IMR-90 (cell line): ENCODE data around the gene TXNDC5. TPM values are rescaled to one million over a fixed set of nuclear protein-coding genes. Genes with fewer than 3 reads are reported as not detected.

ENCODE experiments used
- ATAC-seq: fragments of 200-7000 bp; cut with Tn5 transposase; 2 replicates; pipeline ENCODE4 v1.9.1; 2020; ENCODE audit warnings: low read depth, mild to moderate bottlenecking, moderate library complexity
- BruUV-seq: library from RNA; stranded (reverse); fragments of 400-500 nt; replicated peaks from 2 replicates; lab custom pipeline; 2021; lab: Mats Ljungman, UMichigan
- CTCF ChIA-PET: fragments of 300-600 bp; formaldehyde crosslinking; extraction: SDS; loops from one replicate; lab custom pipeline; 2021; ENCODE audit warnings: antibody characterized with exemption; lab: Yijun Ruan, JAX
- POLR2A ChIA-PET: fragments of 300-600 bp; sonication (Branson Sonifier 250); formaldehyde crosslinking; loops from one replicate; lab custom pipeline; 2022; ENCODE audit warnings: antibody characterized with exemption; ENCODE audit not compliant: unreplicated experiment; lab: Charles Lee
- DNase-seq: peaks from one replicate; pipeline ENCODE4 v3.0.0; 2013
- H2AFZ ChIP-seq: replicated peaks from 2 replicates; pipeline ENCODE3; 2013; ENCODE audit warnings: low read length, mild to moderate bottlenecking; ENCODE audit not compliant: poor library complexity
- H2AK5ac ChIP-seq: 2 replicates; pipeline ENCODE4 v1.6.1; 2013; ENCODE audit warnings: low read depth, low read length, inconsistent platforms
- H2AK9ac ChIP-seq: replicated peaks from 2 replicates; pipeline ENCODE3; 2013; ENCODE audit warnings: mild to moderate bottlenecking, low read depth, low read length, moderate library complexity; ENCODE audit not compliant: poor library complexity
- H2BK120ac ChIP-seq: 2 replicates; pipeline ENCODE4 v1.6.1; 2013; ENCODE audit warnings: low read depth, low read length, inconsistent platforms
- H2BK15ac ChIP-seq: 3 replicates; pipeline ENCODE4 v1.6.1; 2013; ENCODE audit warnings: low read depth, low read length, inconsistent platforms
- H2BK20ac ChIP-seq: 2 replicates; pipeline ENCODE4 v1.6.1; 2013; ENCODE audit warnings: low read depth, mild to moderate bottlenecking, inconsistent platforms, low read length, moderate library complexity
- H2BK5ac ChIP-seq: 2 replicates; pipeline ENCODE4 v1.6.1; 2013; ENCODE audit warnings: mild to moderate bottlenecking, low read depth, low read length, inconsistent platforms; ENCODE audit not compliant: poor library complexity, severe bottlenecking
- H3K14ac ChIP-seq: replicated peaks from 2 replicates; pipeline ENCODE4 v1.6.1; 2013; ENCODE audit warnings: low read depth, low read length, inconsistent platforms
- H3K18ac ChIP-seq: 2 replicates; pipeline ENCODE4 v1.6.1; 2013; ENCODE audit warnings: low read depth, low read length, control low read depth
- H3K23ac ChIP-seq: 2 replicates; pipeline ENCODE4 v1.6.1; 2013; ENCODE audit warnings: low read depth, low read length, inconsistent platforms
- H3K27ac ChIP-seq: 2 replicates; pipeline ENCODE4 v1.5.1; 2013; ENCODE audit warnings: mild to moderate bottlenecking, control low read depth, low read length; ENCODE audit not compliant: insufficient read depth
- H3K27me3 ChIP-seq: 2 replicates; pipeline ENCODE4 v1.6.1; 2013; ENCODE audit warnings: low read length; ENCODE audit not compliant: control insufficient read depth, insufficient read depth
- H3K36me3 ChIP-seq: 2 replicates; pipeline ENCODE4 v1.6.1; 2013; ENCODE audit warnings: low read length, mixed read lengths; ENCODE audit not compliant: control insufficient read depth, insufficient read depth
- H3K4ac ChIP-seq: 2 replicates; pipeline ENCODE4 v1.6.1; 2013; ENCODE audit warnings: low read depth, low read length, inconsistent platforms
- H3K4me1 ChIP-seq: 2 replicates; pipeline ENCODE4 v1.6.1; 2013; ENCODE audit warnings: low read length, mixed read lengths; ENCODE audit not compliant: control insufficient read depth, insufficient read depth
- H3K4me2 ChIP-seq: 2 replicates; pipeline ENCODE4 v1.6.1; 2013; ENCODE audit warnings: low read depth, mild to moderate bottlenecking, control low read depth, low read length, moderate library complexity
- H3K4me3 ChIP-seq: 2 replicates; pipeline ENCODE4 v1.5.1; 2013; ENCODE audit warnings: low read depth, mild to moderate bottlenecking, control low read depth, low read length, moderate library complexity; ENCODE audit not compliant: insufficient read depth
- H3K56ac ChIP-seq: 2 replicates; pipeline ENCODE4 v1.6.1; 2013; ENCODE audit warnings: low read length, inconsistent platforms; ENCODE audit not compliant: insufficient read depth; ENCODE audit errors: extremely low read depth
- H3K79me1 ChIP-seq, 2 experiments: 2 replicates each; pipeline ENCODE4 v1.6.1; 2013; ENCODE audit warnings: low read length in 2 of 2, inconsistent platforms in 1 of 2, low read depth in 1 of 2
- H3K9ac ChIP-seq: 2 replicates; pipeline ENCODE4 v1.6.1; 2013; ENCODE audit warnings: low read depth, low read length, control low read depth
- H3K9me1 ChIP-seq: 2 replicates; pipeline ENCODE4 v1.6.1; 2013; ENCODE audit warnings: low read length, inconsistent platforms; ENCODE audit not compliant: insufficient read depth
- H3K9me3 ChIP-seq: 2 replicates; pipeline ENCODE4 v1.6.1; 2013; ENCODE audit warnings: low read length; ENCODE audit not compliant: control insufficient read depth, insufficient read depth
- H4K20me1 ChIP-seq: 2 replicates; pipeline ENCODE4 v1.6.1; 2013; ENCODE audit warnings: low read length, inconsistent platforms; ENCODE audit not compliant: insufficient read depth
- H4K5ac ChIP-seq: 2 replicates; pipeline ENCODE4 v1.6.1; 2013; ENCODE audit warnings: mild to moderate bottlenecking, low read depth, low read length, control low read depth
- H4K8ac ChIP-seq, 2 experiments: 2 replicates each; pipeline ENCODE4 v1.6.1; 2013; ENCODE audit warnings: low read depth in 2 of 2, low read length in 2 of 2, control low read depth in 1 of 2, inconsistent platforms in 1 of 2
- H4K91ac ChIP-seq: 2 replicates; pipeline ENCODE4 v1.6.1; 2013; ENCODE audit warnings: low read depth, low read length, inconsistent platforms; ENCODE audit not compliant: insufficient read depth
- BHLHE40 ChIP-seq: fragments of 150-350 bp; IDR thresholded peaks from 2 replicates; pipeline ENCODE4 v1.6.1; 2016; ENCODE audit warnings: mild to moderate bottlenecking, low read depth, low read length
- CEBPB ChIP-seq: IDR thresholded peaks from 2 replicates; pipeline ENCODE4 v1.6.1; 2012; ENCODE audit warnings: low read depth, low read length, improper control_type of control experiment
- CHD1 ChIP-seq: IDR thresholded peaks from 2 replicates; pipeline ENCODE4 v1.6.1; 2012; ENCODE audit warnings: low read depth, low read length, improper control_type of control experiment
- CTCF ChIP-seq: conservative IDR thresholded peaks from 2 replicates; pipeline ENCODE4 v1.5.1; 2012; ENCODE audit warnings: mild to moderate bottlenecking, low read depth, low read length, improper control_type of control experiment
- FOS ChIP-seq: fragments of 150-350 bp; IDR thresholded peaks from 2 replicates; pipeline ENCODE4 v1.6.1; 2016; ENCODE audit warnings: low read depth, low read length
- MAFK ChIP-seq: IDR thresholded peaks from 2 replicates; pipeline ENCODE4 v1.6.1; 2012; ENCODE audit warnings: low read depth, low read length, improper control_type of control experiment
- MAZ ChIP-seq: IDR thresholded peaks from 2 replicates; pipeline ENCODE4 v1.6.1; 2012; ENCODE audit warnings: low read depth, mild to moderate bottlenecking, low read length, improper control_type of control experiment, moderate library complexity, borderline replicate concordance
- MXI1 ChIP-seq: IDR thresholded peaks from 2 replicates; pipeline ENCODE4 v1.6.1; 2012; ENCODE audit warnings: low read depth, mild to moderate bottlenecking, low read length, moderate library complexity, borderline replicate concordance
- NFE2L2 ChIP-seq: fragments of 150-350 bp; IDR thresholded peaks from 2 replicates; pipeline ENCODE4 v1.6.1; 2016; ENCODE audit warnings: low read depth, mild to moderate bottlenecking, low read length
- POLR2A ChIP-seq: IDR thresholded peaks from 2 replicates; pipeline ENCODE4 v1.6.1; 2012; ENCODE audit warnings: mild to moderate bottlenecking, low read depth, low read length
- RAD21 ChIP-seq: IDR thresholded peaks from 2 replicates; pipeline ENCODE4 v1.6.1; 2012; ENCODE audit warnings: low read length, improper control_type of control experiment
- RCOR1 ChIP-seq: IDR thresholded peaks from 2 replicates; pipeline ENCODE4 v1.6.1; 2012; ENCODE audit warnings: mild to moderate bottlenecking, low read length, improper control_type of control experiment; ENCODE audit not compliant: insufficient replicate concordance
- RFX5 ChIP-seq: IDR thresholded peaks from 2 replicates; pipeline ENCODE4 v1.8.0; 2012; ENCODE audit warnings: low read depth, mild to moderate bottlenecking, low read length, moderate library complexity
- SMC3 ChIP-seq: fragments of 150-350 bp; IDR thresholded peaks from 2 replicates; pipeline ENCODE4 v1.6.1; 2016; ENCODE audit warnings: low read depth, mild to moderate bottlenecking, antibody characterized with exemption, low read length, moderate library complexity
- WGBS, 2 experiments: methylation state at CpG; one replicate each; pipeline versions ENCODE4 v1.1.5 to v1.1.7; 2013; ENCODE audit warnings: missing lambda C conversion rate in 2 of 2; ENCODE audit not compliant: insufficient read length in 1 of 2; ENCODE audit errors: extremely low coverage in 2 of 2; 5-methylcytosine and 5-hydroxymethylcytosine counted together
- dilution Hi-C: fragments of 300-500 bp; cut with HindIII; formaldehyde crosslinking; loops from one replicate; pipeline ENCODE4 v1.14.3; 2018; ENCODE audit warnings: low sequenced_read_pairs; ENCODE audit not compliant: unreplicated experiment
- in situ Hi-C: fragments of 300-500 bp; cut with MboI; formaldehyde crosslinking; loops from 3 replicates; pipeline ENCODE4 v1.14.3; 2019; ENCODE audit warnings: low sequenced_read_pairs, inconsistent platforms, mixed read lengths
- intact Hi-C: fragments of 100-400 bp; cut with micrococcal nuclease; formaldehyde crosslinking; loops from 2 replicates; pipeline ENCODE4 v1.10.0; 2022
- polyA plus RNA-seq, 3 experiments: library from polyadenylated mRNA; depleted of rRNA; stranded (reverse); fragments of >200 nt; gene quantifications; 2 replicates each; pipeline ENCODE4 v1.2.3, GENCODE V29; 2012; ENCODE audit warnings: low replicate concordance in 1 of 3
- total RNA-seq: library from RNA; depleted of rRNA; stranded (reverse); fragments of >200 nt; gene quantifications from 2 replicates; pipeline ENCODE4 v1.2.3, GENCODE V29; 2012
- TF ChIP-seq, protein P1 (sequence below): fragments of 150-350 bp; IDR thresholded peaks from 2 replicates; pipeline ENCODE4 v1.6.1; 2017; ENCODE audit warnings: mild to moderate bottlenecking, antibody characterized with exemption, low read length, low read depth
- TF ChIP-seq, protein P2 (sequence below): fragments of 150-350 bp; IDR thresholded peaks from 2 replicates; pipeline ENCODE4 v1.6.1; 2016; ENCODE audit warnings: low read depth, mild to moderate bottlenecking, low read length, moderate library complexity, borderline replicate concordance

Gene TXNDC5
- total and polyA plus RNA-seq, 2 of the 4 experiments (the other 2 are of a cell fraction) = 274 to 439 TPM

GRCh38 chr6:7905416-7905815, 5.2 kb downstream of the TXNDC5 start:
- Histone ChIP-seq H2BK15ac (no peak overlapping the region), H2BK120ac (no peak overlapping the region), H2BK5ac (no peak overlapping the region), H3K56ac (no peak overlapping the region), H4K8ac (no peak overlapping the region), H4K5ac (no peak overlapping the region), H3K79me1 (peaks cover 50 to 59% of the 10 kb centered on the region in 2 experiments), H4K91ac (no peak overlapping the region), H3K36me3 (peaks cover 39% of the 10 kb centered on the region), H4K20me1 (peaks cover 49% of the 10 kb centered on the region), H3K9me3 (no peaks in the 10 kb centered on the region), H3K4ac (no peak overlapping the region), H2BK20ac (no peak overlapping the region), H2AFZ (no peak overlapping the region), H3K27ac (no peak overlapping the region), H3K4me1 (peaks cover 6% of the 10 kb centered on the region; the same call in 1 of the 2 replicates), H3K4me3 (no peak overlapping the region), H3K9ac (no peak overlapping the region), H3K14ac (no peak overlapping the region), H3K23ac (no peak overlapping the region), H3K18ac (no peak overlapping the region), H2AK9ac (no peak overlapping the region), H3K27me3 (no peaks in the 10 kb centered on the region), H2AK5ac (no peak overlapping the region), H3K9me1 (peaks cover 11% of the 10 kb centered on the region), H3K4me2 (no peak overlapping the region)
- dilution Hi-C loops = no loop called here
- POLR2A ChIA-PET = interaction anchor here (0.5 kb wide), 1 partner anchor 1899 kb away, joined by 3 read pairs; no protein-coding TSS in a partner anchor
- BruUV-seq = no TSS peak
- DNase-seq (peak; percentile 36), ATAC-seq (no peak)
- in situ Hi-C loops = loop anchor here (5.0 kb wide), 1 partner anchor 152 kb away; no protein-coding TSS in a partner anchor
- TF ChIP-seq, protein P1, sequence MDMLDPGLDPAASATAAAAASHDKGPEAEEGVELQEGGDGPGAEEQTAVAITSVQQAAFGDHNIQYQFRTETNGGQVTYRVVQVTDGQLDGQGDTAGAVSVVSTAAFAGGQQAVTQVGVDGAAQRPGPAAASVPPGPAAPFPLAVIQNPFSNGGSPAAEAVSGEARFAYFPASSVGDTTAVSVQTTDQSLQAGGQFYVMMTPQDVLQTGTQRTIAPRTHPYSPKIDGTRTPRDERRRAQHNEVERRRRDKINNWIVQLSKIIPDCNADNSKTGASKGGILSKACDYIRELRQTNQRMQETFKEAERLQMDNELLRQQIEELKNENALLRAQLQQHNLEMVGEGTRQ = no peak
- TF ChIP-seq, protein P2, sequence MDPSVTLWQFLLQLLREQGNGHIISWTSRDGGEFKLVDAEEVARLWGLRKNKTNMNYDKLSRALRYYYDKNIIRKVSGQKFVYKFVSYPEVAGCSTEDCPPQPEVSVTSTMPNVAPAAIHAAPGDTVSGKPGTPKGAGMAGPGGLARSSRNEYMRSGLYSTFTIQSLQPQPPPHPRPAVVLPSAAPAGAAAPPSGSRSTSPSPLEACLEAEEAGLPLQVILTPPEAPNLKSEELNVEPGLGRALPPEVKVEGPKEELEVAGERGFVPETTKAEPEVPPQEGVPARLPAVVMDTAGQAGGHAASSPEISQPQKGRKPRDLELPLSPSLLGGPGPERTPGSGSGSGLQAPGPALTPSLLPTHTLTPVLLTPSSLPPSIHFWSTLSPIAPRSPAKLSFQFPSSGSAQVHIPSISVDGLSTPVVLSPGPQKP = no peak
- TF ChIP-seq CEBPB = no peak
- TF ChIP-seq CHD1 = no peak
- no peak for TF ChIP-seq RFX5
- TF ChIP-seq RCOR1 = no peak
- TF ChIP-seq RAD21 = no peak
- no peak for TF ChIP-seq CTCF
- no peak for TF ChIP-seq MAZ
- TF ChIP-seq MXI1 = no peak
- TF ChIP-seq SMC3 = no peak
- no peak for TF ChIP-seq MAFK
- TF ChIP-seq POLR2A = no peak
- no peak for TF ChIP-seq BHLHE40
- no peak for TF ChIP-seq FOS
- TF ChIP-seq NFE2L2 = no peak
- intact Hi-C loops = loop anchor here (5.0 kb wide), 1 partner anchor 102 kb away; no protein-coding TSS in a partner anchor
- CTCF ChIA-PET = interaction anchor here (1.1 kb wide), 1 partner anchor 161 kb away, joined by 3 read pairs; no protein-coding TSS in a partner anchor
- WGBS, 2 experiments = 86% methylated on average over 1 of the region's 2 CpGs; no CpG with 5 or more reads in 1 of the 2 experiments
